ENCODE data around the gene CDCA3. TPM values are rescaled to one million over a fixed set of nuclear protein-coding genes. Genes with fewer than 3 reads are reported as not detected.

CDCA3 gene
- total and polyA plus RNA-seq, 2 of the 13 experiments (the other 11 are each of a cell fraction or from before 2014, with no cell fraction given) = 32.7 to 56.5 TPM

- ChIA-PET POLR2A (interaction anchor here (0.8 to 5.2 kb wide), 13 partner anchors 16 to 316 kb away, joined by 3 to 132 read pairs (median 21); partner anchors contain the start of genes C12orf57, COPS7A, GAPDH and MLF2), CTCF (ENCODE audit: low intra/inter-chr PET ratio, low total read pairs) (no interaction called here)
- no peak for FAIRE-seq
- peak overlapping the region; percentile 82 for H3K27ac ChIP-seq (ENCODE audit: extremely low read length, insufficient read depth, low read length)
- in situ Hi-C loops (cut with HindIII; ENCODE audit: extremely low pct_ligation_motif_present, low pct_unique_long_range_greater_than_20kb) (no loop called here), intact Hi-C loops (cut with micrococcal nuclease; ENCODE audit: unreplicated experiment) (loop anchor here (1.0 kb wide), 1 partner anchor 23 kb away; the partner anchor contains the start of gene SPSB2)
- WGBS (ENCODE audit: low lambda C conversion rate) = 0% methylated on average over 4 of the region's 16 CpGs
- no peaks in the 10 kb centered on the region for H3K9me3 ChIP-seq (ENCODE audit: low read length)
- H3K4me2 ChIP-seq (ENCODE audit: low read depth, low read length) = peak overlapping the region; percentile 92
- H2AFZ ChIP-seq (ENCODE audit: low read length) = no peak overlapping the region
- peaks cover 5 to 43% of the 10 kb centered on the region in 2 experiments for H3K36me3 ChIP-seq (replicated peaks in 1 of 2; ENCODE audit: control insufficient read depth in 1 of 2, insufficient read depth in 2 of 2, low read length in 2 of 2)
- H3K27me3 ChIP-seq (ENCODE audit: control insufficient read depth in 1 of 2, insufficient read depth in 2 of 2, low read length in 2 of 2) = no peaks in the 10 kb centered on the region
- peaks cover 33% of the 10 kb centered on the region for H3K4me1 ChIP-seq (ENCODE audit: insufficient read depth, low read length)
- no peak for ATAC-seq
- peaks cover 37% of the 10 kb centered on the region for H3K79me2 ChIP-seq (ENCODE audit: insufficient read depth, low read length)
- TSS peak; percentile 87 for BruUV-seq (replicated peaks)
- H3K4me3 ChIP-seq (replicated peaks in 1 of 3; ENCODE audit: insufficient read depth in 1 of 3, low read depth in 2 of 3, low read length in 3 of 3) = peak overlapping the region; percentile 65 to 95 (median 77)
- H4K20me1 ChIP-seq (ENCODE audit: insufficient read depth, low read length) = no peaks in the 10 kb centered on the region; the same call in 1 of the 2 replicates
- peak overlapping the region; percentile 86 for H3K9ac ChIP-seq (ENCODE audit: insufficient read depth, low read depth, low read length)
- peak; percentile 51 for DNase-seq (ENCODE audit: low spot score)
- TF ChIP-seq ZNF143 (CRISPR knock-in tag; IDR thresholded peaks at IDR 0.05) = no peak
- TF ChIP-seq ZMYM4 (CRISPR knock-in tag; IDR thresholded peaks at IDR 0.05) = no peak
- no peak for TF ChIP-seq RAD21 (CRISPR knock-in tag; IDR thresholded peaks at IDR 0.05)
- no peak for TF ChIP-seq ZSCAN31 (CRISPR knock-in tag; IDR thresholded peaks at IDR 0.05; ENCODE audit: low read depth)
- no peak for TF ChIP-seq CCAR2 (optimal IDR thresholded peaks at IDR 0.05; ENCODE audit: low read depth, low read length)
- no peak for TF ChIP-seq ISX (CRISPR knock-in tag; conservative IDR thresholded peaks at IDR 0.05)
- TF ChIP-seq ZNF782 (CRISPR knock-in tag; IDR thresholded peaks at IDR 0.05; ENCODE audit: borderline replicate concordance) = no peak
- 0 out of 2 replicates have a peak, but pooled peaks have one; percentile 12 for TF ChIP-seq GLI4 (CRISPR knock-in tag; IDR thresholded peaks at IDR 0.05; ENCODE audit: borderline replicate concordance)
- TF ChIP-seq NFRKB (IDR thresholded peaks at IDR 0.05) = no peak
- no peak for TF ChIP-seq ZNF234 (CRISPR knock-in tag; conservative IDR thresholded peaks at IDR 0.05)
- TF ChIP-seq HNRNPH1 (optimal IDR thresholded peaks at IDR 0.05; ENCODE audit: low read depth, low read length) = no peak
- no peak for TF ChIP-seq BRF2 (CRISPR knock-in tag; IDR thresholded peaks at IDR 0.05)
- TF ChIP-seq SP1 (IDR thresholded peaks at IDR 0.05) = no peak
- no peak for TF ChIP-seq SP1 (CRISPR knock-in tag; IDR thresholded peaks at IDR 0.05)
- peak; percentile 16; the same call in 1 of the 2 replicates for TF ChIP-seq MXD1 (CRISPR knock-in tag; IDR thresholded peaks at IDR 0.05)
- TF ChIP-seq ZNF644 (CRISPR knock-in tag; IDR thresholded peaks at IDR 0.05; ENCODE audit: low read depth) = no peak
- no peak for TF ChIP-seq FOXO1 (CRISPR knock-in tag; IDR thresholded peaks at IDR 0.05)
- no peak for TF ChIP-seq ZNF569 (CRISPR knock-in tag; IDR thresholded peaks at IDR 0.05; ENCODE audit: borderline replicate concordance)
- TF ChIP-seq TBX2 (CRISPR knock-in tag; IDR thresholded peaks at IDR 0.05; ENCODE audit: borderline replicate concordance) = peak; percentile 1; the same call in 1 of the 2 replicates
- no peak for TF ChIP-seq ZFX (CRISPR knock-in tag; IDR thresholded peaks at IDR 0.05; ENCODE audit: low read depth)
- no peak for TF ChIP-seq DBP (CRISPR knock-in tag; IDR thresholded peaks at IDR 0.05; ENCODE audit: not compliant biosample characterization)
- no peak for TF ChIP-seq ZNF232 (CRISPR knock-in tag; IDR thresholded peaks at IDR 0.05; ENCODE audit: borderline replicate concordance)
- no peak for TF ChIP-seq TAF15 (IDR thresholded peaks at IDR 0.05; ENCODE audit: low read depth, low read length, poor library complexity, severe bottlenecking)
- TF ChIP-seq NKX3-1 (CRISPR knock-in tag; IDR thresholded peaks at IDR 0.05) = no peak
- peak; percentile 3 for TF ChIP-seq XRCC5 (optimal IDR thresholded peaks at IDR 0.05; ENCODE audit: low read length)
- no peak for TF ChIP-seq IRX3 (CRISPR knock-in tag; IDR thresholded peaks at IDR 0.05; ENCODE audit: borderline replicate concordance, low read depth)
- no peak for TF ChIP-seq ZNF333 (CRISPR knock-in tag; IDR thresholded peaks at IDR 0.05; ENCODE audit: borderline replicate concordance)
Measured at GRCh38 chr12:6850796-6851152, 312 bp downstream of the CDCA3 start.

Measured in HepG2 (cell line).